IPS-18c (cell line): ENCODE data around the gene GCM1.

Experiments used
- H3K4me3 ChIP-seq: 2 replicates; pipeline ENCODE4 v1.7.0; 2013; ENCODE audit warnings: low read depth, mild to moderate bottlenecking, low read length, moderate library complexity; ENCODE audit not compliant: insufficient read depth
- H3K9me3 ChIP-seq: one replicate; pipeline ENCODE4 v1.6.1; 2013; ENCODE audit warnings: mild to moderate bottlenecking, low read length, moderate library complexity; ENCODE audit not compliant: control insufficient read depth, insufficient read depth

The GCM1 gene

GRCh38 chr6:53119772-53120409 lies 28.8 kb downstream of the GCM1 start:
- H3K9me3 ChIP-seq, result peaks cover 3% of the 10 kb centered on the region
- H3K4me3 ChIP-seq, result no peak overlapping the region; the same call in 1 of the 2 replicates

- no peak overlapping the region for H3K4me3 ChIP-seq
- H3K9me3 ChIP-seq, result peaks cover 3% of the 10 kb centered on the region
Measured at GRCh38 chr6:53119349-53119748, 29.3 kb downstream of the GCM1 start.

- no peaks in the 10 kb centered on the region for H3K9me3 ChIP-seq
- H3K4me3 ChIP-seq, result no peak overlapping the region
Measured at GRCh38 chr6:53115741-53116140, 32.9 kb downstream of the GCM1 start.

GRCh38 chr6:53115113-53115512 lies 33.5 kb downstream of the GCM1 start:
- Histone ChIP-seq H3K4me3 (no peak overlapping the region), H3K9me3 (no peaks in the 10 kb centered on the region)

GRCh38 chr6:53113742-53114141 lies 34.9 kb downstream of the GCM1 start:
- Histone ChIP-seq H3K4me3 (no peak overlapping the region), H3K9me3 (no peaks in the 10 kb centered on the region)

- H3K9me3 ChIP-seq, result no peaks in the 10 kb centered on the region
- H3K4me3 ChIP-seq, result no peak overlapping the region
Measured at GRCh38 chr6:53112871-53113270, 35.8 kb downstream of the GCM1 start.

- H3K4me3 ChIP-seq, result no peak overlapping the region
- H3K9me3 ChIP-seq, result no peaks in the 10 kb centered on the region
Measured at GRCh38 chr6:53112404-53112803, 36.2 kb downstream of the GCM1 start.

DNA sequence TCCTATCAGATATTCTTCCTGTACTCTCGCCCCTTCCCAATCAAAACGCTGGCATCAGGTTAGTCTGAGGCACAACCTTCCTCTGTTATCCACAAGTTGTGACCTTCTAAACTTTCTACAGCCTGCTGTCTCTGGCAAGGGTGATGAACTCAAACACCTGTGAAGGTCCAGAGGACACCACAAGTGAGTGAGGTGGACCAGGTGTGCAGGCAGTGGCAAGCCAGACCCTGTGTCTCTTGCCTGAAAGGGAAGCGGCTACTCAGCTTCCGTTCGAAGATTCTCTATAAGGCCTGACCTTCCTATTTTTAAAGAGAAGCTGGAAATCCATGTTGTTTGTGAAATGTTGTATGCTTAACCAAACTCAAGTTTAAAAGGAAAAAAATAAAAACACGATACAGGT lies 36.8 kb downstream of the GCM1 start:
- H3K4me3 ChIP-seq, result no peak overlapping the region
- H3K9me3 ChIP-seq, result no peaks in the 10 kb centered on the region

GRCh38 chr6:53109612-53110011 lies 39.0 kb downstream of the GCM1 start:
- Histone ChIP-seq H3K4me3 (no peak overlapping the region), H3K9me3 (no peaks in the 10 kb centered on the region)

GRCh38 chr6:53107091-53107490 lies 41.5 kb downstream of the GCM1 start:
- H3K9me3 ChIP-seq, result no peaks in the 10 kb centered on the region
- no peak overlapping the region for H3K4me3 ChIP-seq

DNA sequence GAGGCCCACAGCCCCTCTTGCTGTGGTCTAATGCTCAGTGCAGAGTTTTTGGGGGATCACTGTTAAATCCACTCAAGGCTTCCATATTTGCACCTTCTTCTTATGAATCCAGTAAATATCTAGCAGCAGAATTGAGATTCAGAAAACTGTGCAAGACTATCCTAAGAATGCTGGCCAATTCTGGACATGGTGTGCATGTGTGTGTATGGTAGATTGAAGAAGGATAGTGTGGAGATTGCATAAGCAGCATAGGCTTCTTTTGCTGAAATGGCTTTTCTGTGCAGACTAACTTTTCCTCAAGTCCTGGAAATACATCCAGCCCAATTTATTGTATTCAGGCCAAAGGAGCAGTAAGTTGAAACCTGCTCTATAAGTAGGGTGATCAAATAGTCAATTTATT lies 43.7 kb downstream of the GCM1 start:
- Histone ChIP-seq H3K9me3 (no peaks in the 10 kb centered on the region), H3K4me3 (no peak overlapping the region)

- no peak overlapping the region for H3K4me3 ChIP-seq
- no peaks in the 10 kb centered on the region for H3K9me3 ChIP-seq
Measured at GRCh38 chr6:53103993-53104675, 44.5 kb downstream of the GCM1 start.

GRCh38 chr6:53101006-53101405 lies 47.6 kb downstream of the GCM1 start:
- no peaks in the 10 kb centered on the region for H3K9me3 ChIP-seq
- no peak overlapping the region for H3K4me3 ChIP-seq

- H3K9me3 ChIP-seq, result no peaks in the 10 kb centered on the region
- no peak overlapping the region for H3K4me3 ChIP-seq
Measured at GRCh38 chr6:53100561-53100960, 48.1 kb downstream of the GCM1 start.

DNA sequence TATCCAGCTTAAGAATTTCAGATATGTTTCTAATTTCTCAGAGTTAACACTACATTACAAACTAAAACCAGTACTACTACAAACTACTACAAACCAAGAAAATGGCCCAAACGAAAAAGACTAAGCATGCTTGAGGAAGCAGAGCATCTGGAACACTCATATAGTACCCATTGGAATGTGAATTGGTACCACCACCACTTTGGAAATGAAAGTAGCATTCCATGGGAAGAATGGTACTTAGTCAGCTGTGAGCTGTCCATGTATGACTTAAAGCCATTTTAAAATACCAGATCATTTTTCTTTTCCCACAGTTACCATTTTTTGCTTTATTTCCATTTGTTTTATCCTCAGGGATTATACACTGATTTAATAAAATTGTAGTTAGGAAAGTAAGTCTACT lies 52.9 kb downstream of the GCM1 start:
- Histone ChIP-seq H3K9me3 (no peaks in the 10 kb centered on the region), H3K4me3 (no peak overlapping the region)

DNA sequence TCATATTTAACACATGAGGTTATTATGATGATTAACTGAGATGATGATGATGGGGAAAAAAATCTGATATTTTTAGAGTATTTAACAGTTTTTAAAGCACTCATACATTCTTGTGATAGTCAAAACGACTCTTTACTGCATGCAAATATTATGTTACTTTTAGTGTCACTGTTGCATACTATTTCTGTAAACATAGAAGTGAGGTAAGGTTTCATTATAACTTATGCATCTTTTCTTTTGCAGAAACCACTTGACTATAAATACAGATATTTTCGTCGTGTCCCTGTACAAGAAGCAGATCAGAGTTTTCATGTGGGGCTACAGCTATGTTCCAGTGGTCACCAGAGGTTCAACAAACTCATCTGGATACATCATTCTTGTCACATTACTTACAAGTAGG lies 53.4 kb downstream of the GCM1 start:
- H3K9me3 ChIP-seq, result no peaks in the 10 kb centered on the region
- no peak overlapping the region for H3K4me3 ChIP-seq

GRCh38 chr6:53090576-53090975 lies 58.1 kb downstream of the GCM1 start:
- no peaks in the 10 kb centered on the region for H3K9me3 ChIP-seq
- no peak overlapping the region for H3K4me3 ChIP-seq

DNA sequence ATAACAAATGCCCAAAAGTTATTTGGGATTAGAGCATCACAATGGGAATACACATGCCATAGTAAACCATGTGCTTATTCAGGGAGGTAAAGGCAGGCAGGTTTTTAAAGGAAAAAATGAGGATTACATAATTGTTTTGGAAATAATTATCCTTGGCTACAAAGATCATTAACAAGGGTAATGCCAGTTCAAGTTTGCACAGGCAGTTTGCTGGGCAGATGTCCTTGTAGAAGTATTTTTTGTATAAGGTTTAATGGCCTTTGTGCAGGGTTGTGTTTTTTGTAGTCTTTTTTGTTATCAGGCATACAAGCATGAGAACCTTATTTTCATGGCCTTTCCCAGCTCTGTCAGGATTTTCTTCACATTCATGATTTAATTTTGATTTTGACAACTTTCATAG lies 58.7 kb downstream of the GCM1 start:
- Histone ChIP-seq H3K9me3 (no peaks in the 10 kb centered on the region), H3K4me3 (no peak overlapping the region)

DNA sequence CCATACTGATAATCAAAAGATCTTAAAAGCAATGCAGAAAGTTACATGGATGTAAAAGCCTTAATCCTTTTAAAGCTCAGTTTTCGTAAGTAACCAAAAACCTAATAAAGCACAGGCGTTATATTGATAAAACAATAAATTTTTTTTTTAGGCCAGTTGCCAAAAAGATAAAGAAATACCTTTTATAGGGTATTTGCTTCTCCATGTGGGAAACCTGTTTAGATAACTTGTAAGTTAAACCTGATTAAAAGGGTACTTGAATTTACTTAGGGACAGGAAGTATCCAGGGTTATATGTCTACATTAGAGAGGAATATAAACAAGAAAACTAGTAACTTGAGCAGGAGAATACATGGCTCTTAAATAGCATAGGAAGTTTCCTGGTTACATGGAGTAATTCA lies 62.3 kb downstream of the GCM1 start:
- Histone ChIP-seq H3K4me3 (no peak overlapping the region), H3K9me3 (no peaks in the 10 kb centered on the region)
